ENCODE measurements around the gene SLC46A1. TPM values are rescaled to one million over a fixed set of nuclear protein-coding genes. Genes with fewer than 3 reads are reported as not detected.

Gene SLC46A1
- total and polyA plus RNA-seq, 12 donors, result 11.9 to 104 (median 46.3) TPM

DNA sequence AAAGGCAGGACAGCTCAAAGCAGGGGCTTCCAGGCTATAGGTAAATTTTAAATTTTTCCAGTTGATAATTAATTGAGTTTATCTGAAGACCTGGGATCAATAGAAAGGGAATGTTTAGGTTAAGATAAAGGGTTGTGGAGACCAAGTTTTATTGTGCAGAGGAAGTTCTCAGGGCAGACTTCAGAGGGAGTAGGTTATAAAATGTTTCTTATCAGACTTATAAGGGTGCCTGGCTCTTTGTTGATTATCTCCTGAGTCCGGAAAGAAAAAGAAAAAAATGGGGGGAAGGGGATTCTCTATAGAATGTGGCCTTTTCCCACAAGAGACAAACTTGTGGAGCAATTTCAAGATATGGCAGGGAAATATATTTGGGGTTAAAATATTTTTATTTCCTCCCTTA lies 15.9 kb downstream of the SLC46A1 start:
- H3K4me3 ChIP-seq, result no peak overlapping the region
- peaks cover 0 to 71% of the 10 kb centered on the region in 2 donors for H3K36me3 ChIP-seq (replicated peaks in 1 of 2)
- no peak for DNase-seq
- no peaks in the 10 kb centered on the region for H3K27me3 ChIP-seq
- no peaks in the 10 kb centered on the region for H3K9me3 ChIP-seq (replicated peaks in 1 of 3)
- intact Hi-C loops (cut with DNase I), result no loop called here
- no peak for TF ChIP-seq POLR2A (IDR thresholded peaks at IDR 0.05)
- TF ChIP-seq, protein P1, sequence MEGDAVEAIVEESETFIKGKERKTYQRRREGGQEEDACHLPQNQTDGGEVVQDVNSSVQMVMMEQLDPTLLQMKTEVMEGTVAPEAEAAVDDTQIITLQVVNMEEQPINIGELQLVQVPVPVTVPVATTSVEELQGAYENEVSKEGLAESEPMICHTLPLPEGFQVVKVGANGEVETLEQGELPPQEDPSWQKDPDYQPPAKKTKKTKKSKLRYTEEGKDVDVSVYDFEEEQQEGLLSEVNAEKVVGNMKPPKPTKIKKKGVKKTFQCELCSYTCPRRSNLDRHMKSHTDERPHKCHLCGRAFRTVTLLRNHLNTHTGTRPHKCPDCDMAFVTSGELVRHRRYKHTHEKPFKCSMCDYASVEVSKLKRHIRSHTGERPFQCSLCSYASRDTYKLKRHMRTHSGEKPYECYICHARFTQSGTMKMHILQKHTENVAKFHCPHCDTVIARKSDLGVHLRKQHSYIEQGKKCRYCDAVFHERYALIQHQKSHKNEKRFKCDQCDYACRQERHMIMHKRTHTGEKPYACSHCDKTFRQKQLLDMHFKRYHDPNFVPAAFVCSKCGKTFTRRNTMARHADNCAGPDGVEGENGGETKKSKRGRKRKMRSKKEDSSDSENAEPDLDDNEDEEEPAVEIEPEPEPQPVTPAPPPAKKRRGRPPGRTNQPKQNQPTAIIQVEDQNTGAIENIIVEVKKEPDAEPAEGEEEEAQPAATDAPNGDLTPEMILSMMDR (IDR thresholded peaks at IDR 0.05), result no peak
- WGBS, 4 donors, result 90 to 100% (median 95%) methylated on average over 1 of the region's 1 CpG
- no peak overlapping the region for H3K27ac ChIP-seq
- H3K4me1 ChIP-seq (replicated peaks in 1 of 2), result peaks cover 0 to 5% of the 10 kb centered on the region in 2 donors

DNA sequence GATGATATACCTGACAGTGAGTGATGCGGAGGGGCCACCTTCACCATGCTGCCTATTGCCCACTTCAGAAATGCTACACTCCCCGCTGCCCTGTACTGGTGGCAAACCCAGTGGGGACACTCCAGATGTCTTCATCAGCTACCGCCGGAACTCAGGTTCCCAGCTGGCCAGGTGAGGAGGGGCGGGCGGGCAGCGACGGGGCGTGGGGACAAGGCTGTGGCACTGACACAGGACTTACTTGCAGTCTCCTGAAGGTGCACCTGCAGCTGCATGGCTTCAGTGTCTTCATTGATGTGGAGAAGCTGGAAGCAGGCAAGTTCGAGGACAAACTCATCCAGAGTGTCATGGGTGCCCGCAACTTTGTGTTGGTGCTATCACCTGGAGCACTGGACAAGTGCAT lies 17.9 kb downstream of the SLC46A1 start:
- intact Hi-C loops (cut with DNase I), result no loop called here
- TF ChIP-seq, protein P1 (IDR thresholded peaks at IDR 0.05), result no peak
- TF ChIP-seq POLR2A (IDR thresholded peaks at IDR 0.05), result no peak
- no peak overlapping the region for H3K27ac ChIP-seq
- H3K4me1 ChIP-seq (replicated peaks in 1 of 2), result no peaks in the 10 kb centered on the region
- no peak overlapping the region for H3K4me3 ChIP-seq
- WGBS, 4 donors, result 91 to 95% (median 95%) methylated on average over 8 to 11 of the region's 11 CpGs
- H3K36me3 ChIP-seq (replicated peaks in 1 of 2), result peaks cover 0 to 60% of the 10 kb centered on the region in 2 donors
- peak in 1 of 7 donors; percentile 17 for DNase-seq
- no peaks in the 10 kb centered on the region for H3K27me3 ChIP-seq
- no peaks in the 10 kb centered on the region for H3K9me3 ChIP-seq (replicated peaks in 1 of 3)

DNA sequence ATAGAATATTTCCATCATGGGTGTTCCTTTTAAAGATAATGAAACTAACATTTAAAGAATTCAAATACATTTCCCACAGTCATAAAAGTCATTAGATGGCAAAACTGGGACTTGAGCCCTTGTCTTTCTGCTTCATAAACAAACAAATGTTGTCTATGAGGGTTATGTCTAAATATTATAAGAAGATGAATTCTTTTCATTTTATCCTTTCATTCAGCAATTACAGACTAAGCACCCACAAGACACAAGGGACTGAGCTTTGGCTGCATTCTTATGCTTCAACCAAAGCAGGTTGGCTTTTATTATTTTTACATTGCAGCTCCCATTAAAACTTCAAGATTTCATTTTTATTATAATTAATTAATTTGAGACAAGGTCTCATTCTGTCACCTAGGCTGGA lies 19.6 kb downstream of the SLC46A1 start:
- peaks cover 0 to 43% of the 10 kb centered on the region in 2 donors for H3K36me3 ChIP-seq (replicated peaks in 1 of 2)
- no peak for DNase-seq
- H3K9me3 ChIP-seq (replicated peaks in 1 of 3), result no peaks in the 10 kb centered on the region
- H3K27ac ChIP-seq, result no peak overlapping the region
- H3K27me3 ChIP-seq, result no peaks in the 10 kb centered on the region
- H3K4me3 ChIP-seq, result no peak overlapping the region
- no peak for TF ChIP-seq POLR2A (IDR thresholded peaks at IDR 0.05)
- TF ChIP-seq, protein P1 (IDR thresholded peaks at IDR 0.05), result no peak
- H3K4me1 ChIP-seq (replicated peaks in 1 of 2), result no peaks in the 10 kb centered on the region
- intact Hi-C loops (cut with DNase I), result no loop called here

DNA sequence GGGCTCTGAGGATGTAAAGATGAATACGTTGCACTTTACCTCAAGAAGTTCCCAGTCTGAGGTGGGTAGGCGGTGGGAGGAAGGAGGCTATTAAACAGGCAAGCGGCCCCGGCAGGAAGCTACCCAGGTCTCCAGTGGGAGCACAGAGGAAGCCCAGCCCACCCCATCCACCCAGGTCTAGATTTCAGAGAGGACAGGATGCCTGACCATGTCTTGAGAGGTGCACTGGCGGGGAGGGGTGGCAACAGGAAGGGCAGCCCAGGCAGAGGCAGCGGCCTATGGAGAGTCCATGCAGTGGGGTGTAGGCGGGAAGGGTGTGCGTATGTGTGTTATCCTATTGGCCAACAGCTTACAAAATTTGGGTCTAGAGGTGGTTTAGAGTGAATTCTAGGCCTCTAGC lies 20.6 kb downstream of the SLC46A1 start:
- Histone ChIP-seq H3K9me3 (replicated peaks in 1 of 3) (no peaks in the 10 kb centered on the region), H3K27ac (no peak overlapping the region), H3K27me3 (no peaks in the 10 kb centered on the region), H3K36me3 (replicated peaks in 1 of 2) (peaks cover 0 to 33% of the 10 kb centered on the region in 2 donors), H3K4me3 (peak overlapping the region in 1 of 4 donors; percentile 51), H3K4me1 (replicated peaks in 1 of 2) (no peaks in the 10 kb centered on the region)
- TF ChIP-seq, protein P1 (IDR thresholded peaks at IDR 0.05), result no peak
- TF ChIP-seq POLR2A (IDR thresholded peaks at IDR 0.05), result no peak
- 80 to 92% (median 83%) methylated on average over 6 to 8 of the region's 8 CpGs for WGBS, 4 donors
- DNase-seq, result peak in 2 of 7 donors; percentile 13 to 17
- intact Hi-C loops (cut with DNase I), result no loop called here
